ENCODE results near the gene CSPG4.

- TF ChIP-seq ZFP30 (CRISPR knock-in tag; IDR thresholded peaks at IDR 0.05), result no peak
- TF ChIP-seq PATZ1 (CRISPR knock-in tag; IDR thresholded peaks at IDR 0.05; ENCODE audit: borderline replicate concordance), result no peak
- no peak for TF ChIP-seq ZC3H10 (CRISPR knock-in tag; IDR thresholded peaks at IDR 0.05)
- TF ChIP-seq TSHZ2 (CRISPR knock-in tag; IDR thresholded peaks at IDR 0.05), result no peak
- no peak for TF ChIP-seq ISL1 (CRISPR knock-in tag; IDR thresholded peaks at IDR 0.05)
- TF ChIP-seq ESRRG (CRISPR knock-in tag; IDR thresholded peaks at IDR 0.05), result no peak
- TF ChIP-seq PPARA (CRISPR knock-in tag; IDR thresholded peaks at IDR 0.05; ENCODE audit: borderline replicate concordance), result no peak
- TF ChIP-seq RARB (CRISPR knock-in tag; IDR thresholded peaks at IDR 0.05), result no peak
- no peak for TF ChIP-seq GLIS3 (CRISPR knock-in tag; IDR thresholded peaks at IDR 0.05)
- TF ChIP-seq ZNF8 (CRISPR knock-in tag; IDR thresholded peaks at IDR 0.05), result no peak
- no peak for TF ChIP-seq ARNTL (CRISPR knock-in tag; IDR thresholded peaks at IDR 0.05; ENCODE audit: borderline replicate concordance, low read depth)
- no peak for TF ChIP-seq CREB5 (CRISPR knock-in tag; IDR thresholded peaks at IDR 0.05; ENCODE audit: low read depth)
- no peak for TF ChIP-seq TCF4 (CRISPR knock-in tag; IDR thresholded peaks at IDR 0.05; ENCODE audit: borderline replicate concordance)
Observed at GRCh38 chr15:75729326-75730069, 16.9 kb upstream of the CSPG4 start.
